Measurements from ENCODE around the gene GNPTG. TPM values are rescaled to one million over a fixed set of nuclear protein-coding genes. Genes with fewer than 3 reads are reported as not detected.

GNPTG gene
- total and polyA plus RNA-seq, 9 of the 15 experiments (the other 6 are each of a cell fraction or from before 2014, with no cell fraction given), result 0.69 to 33.3 (median 13.6) TPM

GRCh38 chr16:1311738-1312466, 39.8 kb upstream of the GNPTG start:
- no peak for TF ChIP-seq SIX5 (IDR thresholded peaks at IDR 0.05; ENCODE audit: borderline replicate concordance in 1 of 2, insufficient read depth in 1 of 2, low read depth in 1 of 2, low read length in 2 of 2)
- peak; percentile 64 for TF ChIP-seq POLR2G (IDR thresholded peaks at IDR 0.05; ENCODE audit: low read depth, low read length)
- peak; percentile 69 for TF ChIP-seq RBFOX2 (IDR thresholded peaks at IDR 0.05; ENCODE audit: low read depth, low read length)
- Histone ChIP-seq H3K9me3 (replicated peaks; ENCODE audit: control insufficient read depth, insufficient read depth, low read depth, low read length) (no peaks in the 10 kb centered on the region), H2AFZ (ENCODE audit: low read depth, low read length) (no peak overlapping the region), H3K27me3 (ENCODE audit: control insufficient read depth in 2 of 2, insufficient read depth in 2 of 2, low read length in 2 of 2) (no peaks in the 10 kb centered on the region), H4K20me1 (replicated peaks; ENCODE audit: control insufficient read depth, insufficient read depth, low read length) (peaks cover 50% of the 10 kb centered on the region), H3K36me3 (ENCODE audit: control insufficient read depth, insufficient read depth, low read length) (peaks cover 64% of the 10 kb centered on the region), H3K4me3 (peak overlapping the region; percentile 91; the same call in 1 of the 2 replicates), H3K27ac (ENCODE audit: extremely low read depth, low read depth, low read length) (peak overlapping the region; percentile 11; the same call in 1 of the 3 replicates), H3K4me2 (ENCODE audit: insufficient read depth, low read length) (peak overlapping the region; percentile 87), H3K9ac (ENCODE audit: insufficient read depth in 1 of 2, low read depth in 2 of 2, low read length in 2 of 2) (peak overlapping the region in 1 of 2 experiments; percentile 99; a peak in 3 of 4 replicates), H3K9me1 (ENCODE audit: control insufficient read depth, insufficient read depth, low read length) (peaks cover 19% of the 10 kb centered on the region), H3K79me2 (ENCODE audit: control insufficient read depth, insufficient read depth, low read length) (peaks cover 64% of the 10 kb centered on the region), H3K4me1 (replicated peaks in 1 of 2; ENCODE audit: control insufficient read depth in 2 of 2, insufficient read depth in 2 of 2, low read length in 2 of 2) (peaks cover 12 to 60% of the 10 kb centered on the region in 2 experiments)
- ATAC-seq, result no peak
- no TSS peak for BruUV-seq (replicated peaks)
- intact Hi-C loops (cut with micrococcal nuclease), result no loop called here
- ChIA-PET CTCF (ENCODE audit: low intra/inter-chr PET ratio) (no interaction called here), POLR2A (interaction anchor here (1.2 to 1.7 kb wide), 3 partner anchors 11 to 20 kb away, joined by 3 to 6 read pairs (median 4); no protein-coding TSS in a partner anchor)
- in situ Hi-C loops (cut with MboI), result no loop called here
- no peak for FAIRE-seq
- no peak for DNase-seq (ENCODE audit: extremely low read depth in 1 of 4, low spot score in 3 of 4)
- WGBS (ENCODE audit: insufficient coverage, low coverage, missing lambda C conversion rate), result 83% methylated on average over 29 of the region's 35 CpGs

DNA sequence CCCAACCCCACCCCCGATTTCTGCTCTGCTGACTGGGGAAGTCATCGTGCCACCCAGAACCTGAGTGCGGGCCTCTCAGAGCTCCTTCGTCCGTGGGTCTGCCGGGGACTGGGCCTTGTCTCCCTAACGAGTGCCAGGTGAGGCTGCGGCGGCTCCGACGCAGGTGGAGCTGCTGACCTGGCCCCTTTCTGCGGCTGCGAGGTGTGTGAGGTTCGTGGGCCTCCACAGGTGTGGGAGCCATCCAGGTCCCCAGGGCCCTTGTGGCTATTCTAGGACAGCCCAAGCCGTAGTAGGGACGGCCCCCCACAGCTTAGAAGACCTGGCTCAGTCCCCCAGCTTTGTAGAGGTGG, 39.3 kb upstream of the GNPTG start:
- peaks cover 12 to 57% of the 10 kb centered on the region in 2 experiments for H3K4me1 ChIP-seq (replicated peaks in 1 of 2; ENCODE audit: control insufficient read depth in 2 of 2, insufficient read depth in 2 of 2, low read length in 2 of 2)
- peak overlapping the region in 1 of 2 experiments; percentile 99; a peak in 1 of 4 replicates for H3K9ac ChIP-seq (ENCODE audit: insufficient read depth in 1 of 2, low read depth in 2 of 2, low read length in 2 of 2)
- H4K20me1 ChIP-seq (replicated peaks; ENCODE audit: control insufficient read depth, insufficient read depth, low read length), result peaks cover 50% of the 10 kb centered on the region
- 91% methylated on average over 14 of the region's 16 CpGs for WGBS (ENCODE audit: insufficient coverage, low coverage, missing lambda C conversion rate)
- H3K27ac ChIP-seq (ENCODE audit: extremely low read depth, low read depth, low read length), result no peak overlapping the region; the same call in 2 of the 3 replicates
- no peak overlapping the region for H2AFZ ChIP-seq (ENCODE audit: low read depth, low read length)
- intact Hi-C loops (cut with micrococcal nuclease), result no loop called here
- CTCF ChIA-PET (ENCODE audit: low intra/inter-chr PET ratio), result no interaction called here
- H3K9me1 ChIP-seq (ENCODE audit: control insufficient read depth, insufficient read depth, low read length), result peaks cover 19% of the 10 kb centered on the region
- peaks cover 67% of the 10 kb centered on the region for H3K79me2 ChIP-seq (ENCODE audit: control insufficient read depth, insufficient read depth, low read length)
- no peak overlapping the region for H3K4me2 ChIP-seq (ENCODE audit: insufficient read depth, low read length)
- FAIRE-seq (no peak), ATAC-seq (no peak), DNase-seq (ENCODE audit: extremely low read depth in 1 of 4, low spot score in 3 of 4) (no peak)
- BruUV-seq (replicated peaks), result no TSS peak
- H3K9me3 ChIP-seq (replicated peaks; ENCODE audit: control insufficient read depth, insufficient read depth, low read depth, low read length), result no peaks in the 10 kb centered on the region
- in situ Hi-C loops (cut with MboI), result no loop called here
- H3K4me3 ChIP-seq, result no peak overlapping the region
- POLR2A ChIA-PET, result interaction anchor here (0.6 to 1.7 kb wide), 5 partner anchors 11 to 298 kb away, joined by 3 to 6 read pairs (median 4); no protein-coding TSS in a partner anchor
- H3K27me3 ChIP-seq (ENCODE audit: control insufficient read depth in 2 of 2, insufficient read depth in 2 of 2, low read length in 2 of 2), result no peaks in the 10 kb centered on the region
- H3K36me3 ChIP-seq (ENCODE audit: control insufficient read depth, insufficient read depth, low read length), result peaks cover 70% of the 10 kb centered on the region
- TF ChIP-seq ZSCAN32 (CRISPR knock-in tag; IDR thresholded peaks at IDR 0.05) (no peak), TFAM (CRISPR knock-in tag; conservative IDR thresholded peaks at IDR 0.05) (no peak), BHLHE40 (IDR thresholded peaks at IDR 0.05; ENCODE audit: low read length) (no peak), ZZZ3 (IDR thresholded peaks at IDR 0.05) (no peak), SUPT5H (IDR thresholded peaks at IDR 0.05) (no peak), ZFP30 (CRISPR knock-in tag; IDR thresholded peaks at IDR 0.05; ENCODE audit: borderline replicate concordance) (no peak), ETV1 (tag; conservative IDR thresholded peaks at IDR 0.05; ENCODE audit: low read depth) (no peak)
- TF ChIP-seq, protein P1, sequence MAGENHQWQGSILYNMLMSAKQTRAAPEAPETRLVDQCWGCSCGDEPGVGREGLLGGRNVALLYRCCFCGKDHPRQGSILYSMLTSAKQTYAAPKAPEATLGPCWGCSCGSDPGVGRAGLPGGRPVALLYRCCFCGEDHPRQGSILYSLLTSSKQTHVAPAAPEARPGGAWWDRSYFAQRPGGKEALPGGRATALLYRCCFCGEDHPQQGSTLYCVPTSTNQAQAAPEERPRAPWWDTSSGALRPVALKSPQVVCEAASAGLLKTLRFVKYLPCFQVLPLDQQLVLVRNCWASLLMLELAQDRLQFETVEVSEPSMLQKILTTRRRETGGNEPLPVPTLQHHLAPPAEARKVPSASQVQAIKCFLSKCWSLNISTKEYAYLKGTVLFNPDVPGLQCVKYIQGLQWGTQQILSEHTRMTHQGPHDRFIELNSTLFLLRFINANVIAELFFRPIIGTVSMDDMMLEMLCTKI (IDR thresholded peaks at IDR 0.05; ENCODE audit: partially characterized antibody), result no peak
